ENCODE results near the gene HSPA9.

The HSPA9 gene

DNA sequence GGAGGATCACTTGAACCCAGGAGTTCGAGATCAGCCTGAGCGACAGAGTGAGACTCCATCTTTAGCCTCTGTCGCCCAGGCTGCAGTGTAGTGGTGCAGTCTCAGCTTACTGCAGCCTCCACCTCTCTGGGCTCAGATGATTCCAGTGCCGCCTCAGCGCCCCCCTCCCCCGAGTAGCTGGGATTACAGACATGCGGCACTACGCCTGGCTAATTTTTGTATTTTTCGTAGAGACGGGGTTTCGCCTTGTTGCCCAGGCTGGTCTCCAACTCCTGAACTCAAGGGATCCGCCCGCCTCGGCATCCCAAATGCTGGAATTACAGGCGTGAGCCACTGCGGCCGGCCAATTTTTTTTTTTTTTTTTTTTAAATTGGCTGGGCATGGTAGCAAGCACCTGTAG lies 2.3 kb upstream of the HSPA9 start:
- H3K27me3 ChIP-seq (ENCODE audit: insufficient read depth, poor library complexity, severe bottlenecking), result no peaks in the 10 kb centered on the region
- TF ChIP-seq SPI1 (IDR thresholded peaks at IDR 0.05; ENCODE audit: borderline replicate concordance, low read depth), result no peak
- TF ChIP-seq, protein P1, sequence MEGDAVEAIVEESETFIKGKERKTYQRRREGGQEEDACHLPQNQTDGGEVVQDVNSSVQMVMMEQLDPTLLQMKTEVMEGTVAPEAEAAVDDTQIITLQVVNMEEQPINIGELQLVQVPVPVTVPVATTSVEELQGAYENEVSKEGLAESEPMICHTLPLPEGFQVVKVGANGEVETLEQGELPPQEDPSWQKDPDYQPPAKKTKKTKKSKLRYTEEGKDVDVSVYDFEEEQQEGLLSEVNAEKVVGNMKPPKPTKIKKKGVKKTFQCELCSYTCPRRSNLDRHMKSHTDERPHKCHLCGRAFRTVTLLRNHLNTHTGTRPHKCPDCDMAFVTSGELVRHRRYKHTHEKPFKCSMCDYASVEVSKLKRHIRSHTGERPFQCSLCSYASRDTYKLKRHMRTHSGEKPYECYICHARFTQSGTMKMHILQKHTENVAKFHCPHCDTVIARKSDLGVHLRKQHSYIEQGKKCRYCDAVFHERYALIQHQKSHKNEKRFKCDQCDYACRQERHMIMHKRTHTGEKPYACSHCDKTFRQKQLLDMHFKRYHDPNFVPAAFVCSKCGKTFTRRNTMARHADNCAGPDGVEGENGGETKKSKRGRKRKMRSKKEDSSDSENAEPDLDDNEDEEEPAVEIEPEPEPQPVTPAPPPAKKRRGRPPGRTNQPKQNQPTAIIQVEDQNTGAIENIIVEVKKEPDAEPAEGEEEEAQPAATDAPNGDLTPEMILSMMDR (IDR thresholded peaks at IDR 0.05; ENCODE audit: insufficient read depth, low read length), result no peak
- no peak for TF ChIP-seq POLR2AphosphoS5 (IDR thresholded peaks at IDR 0.05; ENCODE audit: low read depth)
- TF ChIP-seq, protein P2, sequence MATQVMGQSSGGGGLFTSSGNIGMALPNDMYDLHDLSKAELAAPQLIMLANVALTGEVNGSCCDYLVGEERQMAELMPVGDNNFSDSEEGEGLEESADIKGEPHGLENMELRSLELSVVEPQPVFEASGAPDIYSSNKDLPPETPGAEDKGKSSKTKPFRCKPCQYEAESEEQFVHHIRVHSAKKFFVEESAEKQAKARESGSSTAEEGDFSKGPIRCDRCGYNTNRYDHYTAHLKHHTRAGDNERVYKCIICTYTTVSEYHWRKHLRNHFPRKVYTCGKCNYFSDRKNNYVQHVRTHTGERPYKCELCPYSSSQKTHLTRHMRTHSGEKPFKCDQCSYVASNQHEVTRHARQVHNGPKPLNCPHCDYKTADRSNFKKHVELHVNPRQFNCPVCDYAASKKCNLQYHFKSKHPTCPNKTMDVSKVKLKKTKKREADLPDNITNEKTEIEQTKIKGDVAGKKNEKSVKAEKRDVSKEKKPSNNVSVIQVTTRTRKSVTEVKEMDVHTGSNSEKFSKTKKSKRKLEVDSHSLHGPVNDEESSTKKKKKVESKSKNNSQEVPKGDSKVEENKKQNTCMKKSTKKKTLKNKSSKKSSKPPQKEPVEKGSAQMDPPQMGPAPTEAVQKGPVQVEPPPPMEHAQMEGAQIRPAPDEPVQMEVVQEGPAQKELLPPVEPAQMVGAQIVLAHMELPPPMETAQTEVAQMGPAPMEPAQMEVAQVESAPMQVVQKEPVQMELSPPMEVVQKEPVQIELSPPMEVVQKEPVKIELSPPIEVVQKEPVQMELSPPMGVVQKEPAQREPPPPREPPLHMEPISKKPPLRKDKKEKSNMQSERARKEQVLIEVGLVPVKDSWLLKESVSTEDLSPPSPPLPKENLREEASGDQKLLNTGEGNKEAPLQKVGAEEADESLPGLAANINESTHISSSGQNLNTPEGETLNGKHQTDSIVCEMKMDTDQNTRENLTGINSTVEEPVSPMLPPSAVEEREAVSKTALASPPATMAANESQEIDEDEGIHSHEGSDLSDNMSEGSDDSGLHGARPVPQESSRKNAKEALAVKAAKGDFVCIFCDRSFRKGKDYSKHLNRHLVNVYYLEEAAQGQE (IDR thresholded peaks at IDR 0.05; ENCODE audit: insufficient replicate concordance, low read depth), result no peak
- TF ChIP-seq GABPA (IDR thresholded peaks at IDR 0.05; ENCODE audit: low read depth), result no peak
- no peak for DNase-seq (ENCODE audit: low read depth in 1 of 2, low spot score in 1 of 2)
- no peak overlapping the region for H3K4me3 ChIP-seq (replicated peaks; ENCODE audit: insufficient read depth, low read length)
- H3K27ac ChIP-seq (replicated peaks), result no peak overlapping the region

DNA sequence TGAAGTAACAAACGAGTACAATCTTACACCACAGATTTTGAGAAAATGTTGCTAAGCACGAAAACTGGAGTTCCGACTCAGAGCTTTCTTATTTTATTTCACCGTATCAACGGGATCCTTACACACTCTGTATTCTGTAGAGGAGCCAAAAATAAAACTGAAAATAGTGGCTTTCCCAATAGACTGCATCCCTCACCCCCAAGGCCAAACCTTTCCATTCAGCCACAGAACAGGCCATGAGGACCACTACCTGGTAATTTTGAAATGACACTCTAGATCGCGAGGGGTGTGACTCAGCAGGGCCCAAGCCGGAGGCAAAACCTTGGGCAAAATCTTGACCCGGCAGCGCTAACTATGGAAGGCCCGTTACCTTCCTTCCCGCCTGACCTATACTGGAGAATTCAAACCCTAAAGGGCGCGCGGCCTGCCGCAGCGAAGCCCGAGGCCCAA lies 432 bp downstream of the HSPA9 start:
- TF ChIP-seq SPI1 (IDR thresholded peaks at IDR 0.05; ENCODE audit: borderline replicate concordance, low read depth) (no peak), POLR2AphosphoS5 (IDR thresholded peaks at IDR 0.05; ENCODE audit: low read depth) (no peak), GABPA (IDR thresholded peaks at IDR 0.05; ENCODE audit: low read depth) (no peak)
- TF ChIP-seq, protein P1 (IDR thresholded peaks at IDR 0.05; ENCODE audit: insufficient read depth, low read length), result no peak
- TF ChIP-seq, protein P2 (IDR thresholded peaks at IDR 0.05; ENCODE audit: insufficient replicate concordance, low read depth), result no peak
- Histone ChIP-seq H3K27me3 (ENCODE audit: insufficient read depth, poor library complexity, severe bottlenecking) (no peaks in the 10 kb centered on the region), H3K27ac (replicated peaks) (peak overlapping the region; percentile 98), H3K4me3 (replicated peaks; ENCODE audit: insufficient read depth, low read length) (peak overlapping the region; percentile 69)
- no peak for DNase-seq (ENCODE audit: low read depth in 1 of 2, low spot score in 1 of 2)

DNA sequence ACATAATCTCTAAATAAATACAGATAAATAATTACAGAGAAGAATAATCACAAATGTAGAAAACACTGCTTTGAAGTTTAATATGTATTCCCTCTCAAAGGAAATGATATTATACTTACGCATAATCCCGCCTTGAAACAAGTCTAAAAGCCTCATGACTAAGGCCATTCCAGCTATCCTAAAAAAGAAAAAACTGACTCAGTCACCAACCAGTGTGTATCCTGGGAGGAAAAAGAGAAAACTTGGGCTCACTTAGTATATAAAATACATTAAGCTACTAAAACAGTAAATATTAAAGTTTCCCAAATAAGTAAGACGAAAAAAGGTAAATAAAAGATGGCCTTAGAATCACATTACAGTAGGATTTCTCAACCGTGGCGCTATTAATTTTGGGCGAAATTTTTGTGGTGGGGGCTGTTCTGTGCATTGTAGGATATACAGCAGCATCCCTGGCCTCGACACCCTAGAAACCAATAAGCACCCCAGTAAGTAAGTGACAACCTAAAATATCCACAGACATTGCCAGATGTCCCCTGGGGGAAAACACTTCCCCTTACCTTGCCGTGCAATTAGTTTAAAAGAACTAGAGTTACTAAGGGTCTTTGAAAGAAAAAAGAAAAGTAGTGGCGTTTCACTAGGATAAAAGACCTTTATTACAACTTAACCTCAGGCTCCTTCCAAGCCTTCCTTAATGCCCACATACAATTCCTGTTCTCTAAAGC lies 1.1 kb downstream of the HSPA9 start:
- Histone ChIP-seq H3K4me3 (replicated peaks; ENCODE audit: insufficient read depth, low read length) (peak overlapping the region; percentile 69), H3K27me3 (ENCODE audit: insufficient read depth, poor library complexity, severe bottlenecking) (no peaks in the 10 kb centered on the region), H3K27ac (replicated peaks) (peak overlapping the region; percentile 98)
- DNase-seq (ENCODE audit: low read depth in 1 of 2, low spot score in 1 of 2), result no peak
- TF ChIP-seq, protein P1 (IDR thresholded peaks at IDR 0.05; ENCODE audit: insufficient read depth, low read length), result no peak
- peak; percentile 2; the same call in 1 of the 2 replicates for TF ChIP-seq SPI1 (IDR thresholded peaks at IDR 0.05; ENCODE audit: borderline replicate concordance, low read depth)

All from HL-60 (cell line).